Stomach (tissue), 4 donors: ENCODE measurements around the gene FANCC.

Source experiments
- CTCF ChIP-seq, 7 experiments: fragments of 450-650 bp in 4 of 7; fragments of 200-600 bp in 3 of 7; sonication (generic) in 3 of 7; IDR thresholded peaks; one replicate each; pipeline ENCODE4 v1.5.1; 2016 to 2019; ENCODE audit warnings: antibody characterized with exemption in 7 of 7, control low read depth in 2 of 7, mild to moderate bottlenecking in 1 of 7
- EP300 ChIP-seq: sonication (generic); formaldehyde crosslinking; IDR thresholded peaks from one replicate; pipeline ENCODE4 v1.6.1; 2017; ENCODE audit warnings: antibody characterized with exemption
- POLR2A ChIP-seq, 4 donors: fragments of 450-650 bp; IDR thresholded peaks; one replicate each; pipeline ENCODE4 v1.6.1; 2016; ENCODE audit warnings: antibody characterized with exemption in 4 of 4, control low read depth in 2 of 4, mild to moderate bottlenecking in 1 of 4, moderate library complexity in 1 of 4
- POLR2AphosphoS5 ChIP-seq, 3 donors: sonication (generic); formaldehyde crosslinking; IDR thresholded peaks; one replicate each; pipeline ENCODE4 v1.6.1; 2016; ENCODE audit warnings: antibody characterized with exemption in 3 of 3

- TF ChIP-seq CTCF (IDR thresholded peaks at IDR 0.05) = no peak
- no peak for TF ChIP-seq POLR2A (IDR thresholded peaks at IDR 0.05)
- no peak for TF ChIP-seq EP300
- TF ChIP-seq POLR2AphosphoS5 (IDR thresholded peaks at IDR 0.05) = no peak
These were observed 208.1 kb downstream of the FANCC start for GRCh38 chr9:95109456-95109855.
